ENCODE measurements around the gene PODNL1.

The PODNL1 gene

DNA sequence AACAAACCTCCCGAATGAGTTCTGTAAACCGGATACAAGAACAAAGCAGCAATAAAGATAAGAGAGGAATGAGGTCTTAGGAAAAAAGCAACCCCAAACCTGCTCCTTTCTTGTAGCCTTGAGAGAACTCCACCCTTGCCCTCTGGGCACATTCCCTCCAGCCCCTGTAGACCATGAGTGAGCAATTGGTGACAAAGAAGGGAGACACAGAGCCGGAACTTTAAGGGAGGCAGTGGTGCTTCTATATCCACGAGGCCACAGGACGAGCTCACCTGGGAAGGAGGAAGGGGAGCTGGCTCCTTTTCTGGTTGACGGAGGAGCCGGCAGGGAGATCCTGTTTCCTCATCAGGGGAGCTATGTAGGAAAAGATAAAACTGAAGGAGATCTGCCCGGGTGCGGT is 45.3 kb downstream of the PODNL1 start:
- DNase-seq (ENCODE audit: low spot score), result no peak

DNA sequence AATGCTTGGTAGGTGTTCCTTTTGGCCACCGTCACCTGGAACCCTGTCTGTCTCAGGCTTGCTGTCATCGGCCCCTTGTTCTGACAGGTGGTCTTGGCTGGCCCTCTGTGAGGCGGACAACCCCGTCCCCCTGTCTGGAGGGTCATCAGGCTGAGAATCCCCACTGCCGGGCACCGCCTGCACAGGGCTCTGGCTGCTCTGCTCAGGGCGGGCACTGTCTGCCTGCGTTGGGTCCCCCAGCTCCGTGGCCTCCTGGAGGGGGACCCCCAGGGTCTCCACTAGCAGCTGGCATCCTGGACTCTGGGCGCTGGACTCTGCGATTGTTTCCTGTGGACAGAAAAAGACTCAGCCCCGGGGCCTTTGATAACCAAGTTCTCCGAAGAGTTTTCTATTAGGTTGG is 48.1 kb downstream of the PODNL1 start:
- DNase-seq (ENCODE audit: low spot score), result no peak

DNA sequence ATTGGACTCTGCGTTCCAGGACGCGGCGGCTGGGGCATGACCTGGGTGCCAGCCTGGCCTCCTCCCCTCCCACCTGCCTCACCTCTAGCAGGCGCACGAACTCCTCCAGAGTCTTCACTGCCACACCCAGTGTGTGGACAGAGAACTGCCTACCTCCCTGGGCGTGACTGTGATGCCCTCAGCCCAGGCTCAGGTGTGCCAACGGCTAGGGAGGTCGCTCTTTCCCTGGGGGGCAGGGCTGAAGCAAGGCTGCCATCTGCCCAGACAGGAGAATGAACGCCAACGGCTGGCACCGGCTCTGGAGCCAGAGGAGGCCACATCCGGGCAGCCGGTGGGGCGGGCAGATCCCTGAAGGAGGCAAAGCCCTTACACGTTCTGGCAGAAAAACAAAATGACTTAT is 49.9 kb downstream of the PODNL1 start:
- DNase-seq (ENCODE audit: low spot score), result no peak

DNA sequence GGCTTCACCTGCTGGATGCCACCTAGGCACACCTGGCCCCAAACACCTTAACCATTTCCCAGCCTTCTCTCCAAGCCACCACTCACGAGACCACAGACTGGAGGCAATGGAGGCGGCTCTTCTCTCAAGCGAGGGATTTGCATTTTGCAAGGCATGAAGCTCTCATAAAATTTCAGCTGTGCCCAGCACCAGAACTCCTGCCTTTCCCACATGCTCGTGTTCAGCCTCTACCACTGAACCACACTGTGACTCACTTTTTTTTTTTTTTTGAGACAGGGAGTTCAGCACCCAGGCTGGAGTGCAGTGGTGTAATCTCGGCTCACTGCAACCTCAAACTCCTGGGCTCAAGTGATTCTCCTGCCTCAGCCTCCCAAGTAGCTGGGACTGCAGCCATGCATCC is 50.7 kb downstream of the PODNL1 start:
- DNase-seq (ENCODE audit: low spot score), result no peak

DNA sequence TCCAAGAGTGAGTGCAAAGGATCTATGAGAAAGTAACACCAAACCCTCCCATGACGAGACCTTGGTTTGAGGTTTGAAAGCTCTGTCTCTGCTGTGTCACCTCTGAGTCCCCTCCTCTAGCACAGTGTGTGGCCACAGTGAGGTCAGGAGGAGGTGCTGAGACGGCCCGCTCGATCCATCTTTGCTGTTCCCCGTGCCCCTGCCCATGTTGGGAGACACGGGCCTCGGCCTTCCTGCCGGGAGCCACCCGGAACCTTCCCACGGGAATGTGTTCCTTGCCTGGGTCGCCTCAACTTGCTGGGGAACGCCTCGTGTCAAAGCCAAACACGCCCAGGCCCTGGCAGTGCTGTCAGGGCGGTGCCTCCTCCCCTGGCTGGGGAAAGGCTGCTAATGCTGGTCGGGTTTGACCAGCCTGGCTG is 51.2 kb downstream of the PODNL1 start:
- peak; percentile 33 for DNase-seq (ENCODE audit: low spot score)

DNA sequence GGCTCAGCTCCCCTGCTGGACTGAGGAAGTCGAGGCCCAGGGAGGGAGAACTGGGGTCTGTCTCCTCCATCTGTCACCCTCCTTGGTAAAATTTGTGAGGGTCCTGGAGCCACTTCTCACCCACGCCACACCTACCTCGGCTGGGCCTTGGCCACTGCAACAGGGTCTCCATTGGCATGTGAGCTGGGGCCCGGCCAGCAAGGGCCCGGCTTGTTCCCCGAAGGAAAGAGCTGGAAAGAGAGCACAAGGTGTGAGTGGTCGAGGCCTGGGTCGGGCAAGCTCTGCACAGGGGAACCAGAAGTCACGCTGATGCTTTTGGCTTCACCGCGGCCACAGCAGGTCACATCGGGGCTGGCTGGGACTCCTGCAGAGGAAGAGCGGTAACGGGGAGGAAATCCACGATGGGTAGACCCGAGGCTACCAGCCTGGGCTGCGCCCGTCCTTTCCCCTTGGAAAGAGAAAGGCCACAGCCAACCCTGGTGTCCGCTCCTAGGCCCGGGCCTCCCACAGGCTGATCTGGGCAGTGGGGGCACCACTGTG is 52.3 kb downstream of the PODNL1 start:
- no peak for DNase-seq (ENCODE audit: low spot score)

DNA sequence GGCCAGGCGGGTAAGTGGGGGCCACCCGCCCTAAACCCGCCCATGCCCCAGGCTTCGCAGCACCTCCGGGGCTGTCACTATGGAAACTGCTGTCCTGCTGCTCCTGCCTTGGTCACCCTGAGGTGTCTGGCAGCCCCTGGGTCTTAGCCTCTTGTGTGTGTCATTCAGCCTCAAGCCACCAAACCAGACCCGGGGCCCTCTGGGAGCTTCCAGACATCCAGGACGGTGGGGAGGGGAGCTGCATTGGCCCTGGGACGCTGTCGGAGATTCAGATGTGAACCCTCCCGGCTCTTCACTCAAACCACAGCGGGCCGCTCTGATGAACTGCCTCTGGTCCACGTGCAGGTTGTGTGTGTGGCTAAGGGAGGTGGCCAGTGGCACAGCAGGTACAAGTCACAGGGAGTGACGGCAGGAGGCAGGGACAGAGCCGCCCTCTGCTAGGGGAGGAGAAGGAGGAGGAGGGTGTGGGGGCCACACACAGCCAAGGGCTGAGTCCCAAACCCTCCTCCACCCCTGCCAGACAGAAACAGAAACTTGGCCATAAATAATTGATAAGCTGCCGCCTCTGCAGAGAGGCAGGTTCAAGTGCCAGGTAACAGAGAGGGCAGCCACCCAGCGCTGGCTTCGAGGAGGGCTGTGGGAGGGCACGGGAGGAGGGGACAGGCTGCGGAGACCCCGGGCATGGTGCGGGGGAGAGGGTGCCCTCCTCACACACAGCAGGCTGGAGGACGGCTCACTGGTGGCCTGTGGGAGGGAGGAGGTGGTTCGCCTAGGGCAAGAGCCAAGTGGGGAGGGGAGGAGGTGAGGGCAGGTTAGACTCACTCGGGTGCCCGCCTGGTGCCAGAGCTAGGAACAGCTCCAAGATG is 53.3 kb downstream of the PODNL1 start:
- DNase-seq (ENCODE audit: low spot score), result no peak

DNA sequence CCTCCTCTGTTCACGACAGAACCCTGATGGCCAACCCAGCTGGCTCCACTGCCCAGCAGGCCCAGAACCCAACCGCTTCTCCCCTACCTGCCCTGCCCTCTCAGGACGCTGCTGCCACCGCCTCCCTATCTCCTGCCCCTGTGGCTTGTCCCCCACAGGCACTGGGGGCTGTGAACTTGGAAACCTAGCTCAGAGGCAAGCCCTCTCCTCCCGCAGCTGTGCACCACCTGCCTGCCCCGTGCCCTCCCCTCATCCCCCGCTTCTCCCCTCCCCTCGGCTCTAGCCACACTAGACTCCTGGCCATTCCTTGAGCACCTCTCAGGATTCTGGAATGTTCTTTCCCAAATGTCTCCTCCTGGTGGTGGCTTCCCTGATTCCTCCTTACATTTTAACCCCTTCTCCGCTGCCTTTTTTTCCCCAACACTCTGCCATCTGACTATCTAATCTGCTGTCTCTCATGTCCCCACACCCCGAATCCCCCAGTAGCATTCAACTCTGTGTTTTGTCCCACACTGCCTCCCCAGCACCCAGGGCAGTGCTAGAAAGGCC is 54.6 kb downstream of the PODNL1 start:
- DNase-seq (ENCODE audit: low spot score), result no peak

DNA sequence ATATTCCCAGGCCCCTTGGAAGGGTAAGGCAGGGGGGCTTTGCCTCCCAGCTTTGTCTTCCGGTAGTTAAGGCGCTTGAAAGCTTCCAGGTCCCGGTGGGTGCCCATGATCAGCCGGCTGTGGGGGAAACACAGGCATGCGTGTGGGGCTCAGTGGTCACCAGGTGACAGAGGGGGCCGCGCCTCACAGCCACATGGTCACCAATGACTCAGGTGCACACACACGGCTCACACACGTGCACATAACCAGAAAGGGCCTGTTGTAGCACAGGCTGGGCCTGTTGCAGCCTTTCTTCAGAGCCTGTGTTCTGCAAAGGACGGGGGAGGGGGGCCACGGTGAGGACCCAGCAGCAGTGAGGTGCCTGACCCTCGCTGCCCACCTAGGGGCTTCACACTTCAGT is 55.4 kb downstream of the PODNL1 start:
- no peak for DNase-seq (ENCODE audit: low spot score)

DNA sequence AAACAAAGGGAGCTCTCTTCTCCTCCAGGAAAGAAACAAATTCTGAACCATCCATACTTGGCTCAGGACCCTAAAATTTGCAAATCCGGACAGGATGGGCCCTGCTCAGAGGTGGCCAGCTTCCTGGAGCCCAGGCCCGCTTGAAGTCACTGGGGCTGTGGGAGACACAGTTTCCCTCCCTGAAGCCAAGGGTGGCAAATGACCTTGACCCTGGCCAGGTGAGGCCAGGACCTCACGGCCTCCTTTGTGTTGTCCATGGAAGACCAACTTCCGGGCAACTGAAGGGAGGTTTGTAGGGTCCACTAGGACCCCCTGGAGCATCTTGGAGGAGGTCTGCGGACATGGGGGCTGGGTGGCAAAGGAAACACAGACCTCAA is 55.8 kb downstream of the PODNL1 start:
- no peak for DNase-seq (ENCODE audit: low spot score)

DNA sequence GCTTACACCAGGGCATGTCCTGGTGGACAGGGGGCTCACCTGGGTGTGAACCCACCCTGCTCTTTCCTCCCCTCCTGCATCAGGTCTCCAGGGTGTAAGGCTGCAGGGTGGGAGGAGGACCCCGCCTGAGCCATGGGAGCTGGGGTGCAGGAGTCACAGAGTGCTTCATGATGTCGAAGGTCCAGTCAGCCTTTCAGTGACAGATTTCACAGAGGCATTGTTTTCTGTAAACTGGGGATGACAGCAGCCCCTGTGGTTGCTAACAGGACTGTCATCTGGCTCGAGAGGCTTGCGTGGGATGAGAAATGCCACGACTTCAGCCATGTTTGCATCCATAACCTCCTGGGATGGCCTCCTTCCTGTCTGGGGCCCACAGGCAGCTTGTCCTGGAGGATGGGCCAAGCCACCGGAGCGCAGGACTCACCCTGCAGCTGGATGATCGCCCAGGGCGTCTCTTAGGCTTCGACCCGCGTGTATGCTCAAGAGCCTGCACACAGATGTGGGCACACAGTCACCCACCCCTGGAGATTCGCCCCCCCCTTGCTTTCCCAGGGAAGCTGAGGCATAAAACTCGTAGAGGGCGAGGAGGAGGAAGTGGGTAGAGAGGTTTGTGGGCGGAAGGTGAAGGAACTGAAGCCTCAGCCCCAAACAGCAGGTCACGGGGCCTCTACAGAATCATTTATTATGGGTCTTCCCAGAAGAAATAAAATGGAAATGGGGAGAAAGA is 56.4 kb downstream of the PODNL1 start:
- DNase-seq (ENCODE audit: low spot score), result peak; percentile 61

DNA sequence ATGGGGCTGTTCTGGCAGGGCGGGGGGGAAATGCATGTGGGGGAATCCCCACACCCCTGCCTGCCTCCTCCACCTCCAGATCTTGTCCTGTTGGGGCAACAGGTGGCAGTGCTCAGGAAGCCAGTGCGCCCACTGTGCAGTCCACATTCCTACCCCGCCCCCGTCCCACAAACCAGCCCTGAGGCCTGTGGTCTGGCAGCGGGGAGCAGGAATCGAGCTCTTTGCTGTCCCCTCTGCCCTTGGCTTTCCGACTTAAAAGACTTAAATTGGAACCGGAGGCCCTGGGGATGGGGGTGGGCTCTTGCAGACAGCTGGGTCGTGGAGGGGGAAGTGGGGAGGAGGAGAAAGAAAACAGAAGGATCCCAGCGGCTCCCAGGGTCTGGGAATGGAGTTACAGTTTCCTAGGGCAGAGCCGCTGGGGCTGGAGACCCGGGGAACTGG is 56.9 kb downstream of the PODNL1 start:
- no peak for DNase-seq (ENCODE audit: low spot score)
